BLaER1 treated with 17β-estradiol and CSF1 and Interleukin-3, amounts not matched to agents 10 nM and 100 nM (cell line): ENCODE data around the gene POLR1F.

Source experiments
- H3K27ac ChIP-seq, 11 experiments: shearing (Covaris generic); formaldehyde crosslinking; 2 replicates each; pipeline ENCODE4 v1.8.1; 2022
- H3K27me3 ChIP-seq, 11 experiments: shearing (Covaris generic); formaldehyde crosslinking; 2 replicates each; pipeline ENCODE4 v1.8.1; 2022
- H3K36me3 ChIP-seq, 11 experiments: shearing (Covaris generic); formaldehyde crosslinking; 2 replicates each; pipeline ENCODE4 v1.8.1; 2022
- H3K4me1 ChIP-seq, 10 experiments: shearing (Covaris generic); formaldehyde crosslinking; 2 replicates each; pipeline ENCODE4 v1.8.1; 2022
- H3K4me2 ChIP-seq, 11 experiments: shearing (Covaris generic); formaldehyde crosslinking; 2 replicates each; pipeline ENCODE4 v1.8.1; 2022
- H3K4me3 ChIP-seq, 10 experiments: shearing (Covaris generic); formaldehyde crosslinking; 2 replicates each; pipeline ENCODE4 v1.8.1; 2022
- H3K9ac ChIP-seq, 11 experiments: shearing (Covaris generic); formaldehyde crosslinking; 2 replicates each; pipeline ENCODE4 v1.8.1; 2022
- H3K9me3 ChIP-seq, 11 experiments: shearing (Covaris generic); formaldehyde crosslinking; replicated peaks in 1 of 11; 2 replicates each; pipeline ENCODE4 v1.8.1; 2022
- H4K20me1 ChIP-seq, 11 experiments: shearing (Covaris generic); formaldehyde crosslinking; 2 replicates each; pipeline ENCODE4 v1.8.1; 2022
- Cebpa-rat ChIP-seq, 11 experiments: shearing (Covaris generic); IDR thresholded peaks; 2 replicates each; pipeline ENCODE4 v1.8.1; 2022

Gene POLR1F

GRCh38 chr7:19665399-19666008, 43.3 kb downstream of the POLR1F start:
- H3K9ac ChIP-seq: no peak overlapping the region
- H3K27me3 ChIP-seq: no peaks in the 10 kb centered on the region
- H3K9me3 ChIP-seq: no peaks in the 10 kb centered on the region
- no peak overlapping the region for H3K27ac ChIP-seq
- no peaks in the 10 kb centered on the region for H4K20me1 ChIP-seq
- H3K36me3 ChIP-seq: no peaks in the 10 kb centered on the region
- no peak for TF ChIP-seq Cebpa-rat (IDR thresholded peaks at IDR 0.05)
- no peak overlapping the region for H3K4me3 ChIP-seq
- H3K4me2 ChIP-seq: no peak overlapping the region
- peaks cover 0 to 13% (median 6%) of the 10 kb centered on the region in 10 experiments; a peak in 13 of 20 replicates for H3K4me1 ChIP-seq

GRCh38 chr7:19663816-19664462, 44.9 kb downstream of the POLR1F start:
- no peak for TF ChIP-seq Cebpa-rat (IDR thresholded peaks at IDR 0.05)
- no peak overlapping the region for H3K4me2 ChIP-seq
- no peaks in the 10 kb centered on the region for H3K36me3 ChIP-seq
- H3K4me1 ChIP-seq: peaks cover 0 to 13% (median 6%) of the 10 kb centered on the region in 10 experiments; a peak in 13 of 20 replicates
- no peak overlapping the region for H3K9ac ChIP-seq
- H3K27ac ChIP-seq: no peak overlapping the region
- no peaks in the 10 kb centered on the region for H3K9me3 ChIP-seq
- H4K20me1 ChIP-seq: no peaks in the 10 kb centered on the region
- no peak overlapping the region for H3K4me3 ChIP-seq
- no peaks in the 10 kb centered on the region for H3K27me3 ChIP-seq

- Histone ChIP-seq H3K9ac (no peak overlapping the region), H3K27me3 (no peaks in the 10 kb centered on the region), H3K36me3 (no peaks in the 10 kb centered on the region), H3K27ac (no peak overlapping the region), H4K20me1 (no peaks in the 10 kb centered on the region), H3K4me2 (no peak overlapping the region), H3K4me1 (no peaks in the 10 kb centered on the region), H3K9me3 (peaks cover 2 to 33% (median 23%) of the 10 kb centered on the region in 11 experiments), H3K4me3 (no peak overlapping the region)
- TF ChIP-seq Cebpa-rat (IDR thresholded peaks at IDR 0.05): no peak
Measured at GRCh38 chr7:19648791-19649190, 60.0 kb downstream of the POLR1F start.
